GM18907 (cell line): ENCODE measurements around the gene DPH1.
A peak's percentile ranks its signal among the peaks of the same experiment; 100 is the strongest.
"Not testable (repeated sequence)": the region's sequence is repeated elsewhere in the genome, so short reads cannot be mapped to it uniquely, and the experiment has no call there.

Experiments used
- ATAC-seq: cut with Tn5 transposase; IDR thresholded peaks from one replicate; pipeline ENCODE4 v1.9.1; 2021; ENCODE audit warnings: mild to moderate bottlenecking, moderate library complexity; ENCODE audit not compliant: unreplicated experiment

The DPH1 gene

DNA sequence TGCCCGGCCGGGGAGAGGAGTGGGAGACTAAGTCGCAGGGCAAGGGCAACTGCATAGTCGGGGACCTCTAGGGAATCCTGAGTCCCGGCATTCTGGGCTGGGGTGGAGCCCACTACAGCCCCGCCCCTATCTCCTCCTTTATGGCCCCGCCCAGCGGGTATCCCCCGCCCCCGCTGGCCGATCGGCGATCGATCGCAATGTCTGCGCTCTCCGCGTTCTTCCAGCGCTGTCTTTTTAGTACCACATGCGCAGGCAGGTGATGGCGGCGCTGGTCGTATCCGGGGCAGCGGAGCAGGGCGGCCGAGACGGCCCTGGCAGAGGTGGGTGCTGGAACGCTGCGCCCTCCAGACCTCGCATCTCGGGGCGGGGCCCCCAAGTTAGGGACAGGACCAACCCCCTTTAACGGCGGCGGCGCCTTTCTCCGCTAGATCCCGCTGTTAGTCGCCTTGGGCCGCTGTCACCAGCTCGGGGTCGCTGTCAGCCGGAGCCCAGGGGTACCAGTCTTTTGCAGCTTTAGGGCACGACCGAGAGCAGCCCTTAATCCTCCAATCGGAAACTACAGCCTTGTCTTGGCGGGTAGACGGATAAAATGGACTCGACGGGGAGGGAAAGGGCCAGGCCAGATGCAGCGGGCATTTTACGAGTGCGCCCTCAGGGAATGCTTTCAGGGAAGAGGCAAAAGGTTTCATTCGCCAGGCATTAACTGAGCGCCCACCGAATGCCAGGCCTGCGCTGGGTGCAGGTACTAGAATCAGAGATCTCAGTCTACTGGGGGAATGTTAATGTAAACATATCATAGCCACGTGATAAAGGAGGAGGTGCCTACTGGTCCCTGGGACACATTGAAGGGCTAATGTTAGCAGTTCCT, at the start of gene DPH1:
Gene DPH1 (plus strand): TSS at position 243 of the 868 bp plus-strand sequence. CDS start 17 bp downstream, at position 260.
- ATAC-seq, result peak; percentile 63

- ATAC-seq, result no peak
These were observed 49.2 kb upstream of the DPH1 start for GRCh38 chr17:1980665-1981250.

GRCh38 chr17:1982793-1983366, 47.1 kb upstream of the DPH1 start:
- ATAC-seq, result not testable (repeated sequence)

GRCh38 chr17:1985093-1985492, 44.9 kb upstream of the DPH1 start:
- ATAC-seq, result no peak

GRCh38 chr17:1985686-1986085, 44.3 kb upstream of the DPH1 start:
- no peak for ATAC-seq

- no peak for ATAC-seq
These were observed 43.0 kb upstream of the DPH1 start for GRCh38 chr17:1986783-1987451.

DNA sequence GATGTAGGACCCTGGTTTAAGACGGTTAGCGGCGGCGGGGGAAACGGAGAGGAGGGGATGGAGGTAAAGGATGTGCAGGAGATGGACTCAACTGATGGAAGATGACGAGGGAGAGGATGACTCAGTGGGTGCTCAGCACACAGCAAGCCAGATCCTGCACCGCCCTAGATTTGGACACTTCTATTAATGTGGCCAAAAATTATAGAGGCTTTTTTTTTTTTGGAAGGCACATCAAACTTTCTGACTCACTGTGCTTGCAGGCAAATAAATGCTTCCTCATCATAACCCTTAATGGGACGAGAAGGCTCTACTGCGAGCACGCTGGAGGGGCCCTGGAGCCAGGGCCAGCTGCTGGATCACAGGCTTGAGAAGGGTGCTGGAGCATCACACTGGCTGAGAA, 40.8 kb upstream of the DPH1 start:
- no peak for ATAC-seq

GRCh38 chr17:1992541-1992940, 37.4 kb upstream of the DPH1 start:
- ATAC-seq, result no peak

GRCh38 chr17:1994707-1995106, 35.2 kb upstream of the DPH1 start:
- no peak for ATAC-seq

DNA sequence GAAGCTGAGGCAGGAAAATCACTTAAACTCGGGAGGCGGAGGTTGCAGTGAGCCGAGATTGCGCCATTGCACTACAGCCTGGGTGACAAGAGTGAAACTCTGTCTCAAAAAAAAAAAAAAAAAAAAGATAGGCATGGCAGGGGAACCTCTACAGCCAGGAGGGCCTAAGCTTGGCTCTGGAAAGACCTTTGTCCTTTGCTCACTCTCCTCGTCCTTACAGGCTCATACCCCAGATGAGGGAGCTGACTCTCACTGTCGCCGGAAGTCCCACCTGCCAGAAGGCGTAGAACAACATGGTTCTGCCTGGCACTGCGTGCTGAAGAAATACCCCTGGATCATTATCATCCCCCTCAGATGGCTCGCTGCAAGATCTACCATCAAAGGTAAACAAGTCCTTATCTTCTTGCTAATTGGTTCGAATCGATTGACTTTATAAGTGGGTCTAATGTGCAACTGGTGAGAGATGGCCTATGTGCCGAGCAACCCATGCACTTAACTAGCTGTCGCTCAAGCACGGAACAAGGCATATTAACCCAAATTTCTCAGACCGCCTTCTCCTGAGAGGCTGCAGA, 34.5 kb upstream of the DPH1 start:
- ATAC-seq, result no peak

- ATAC-seq, result no peak
These were observed 33.8 kb upstream of the DPH1 start for GRCh38 chr17:1995907-1996799.

DNA sequence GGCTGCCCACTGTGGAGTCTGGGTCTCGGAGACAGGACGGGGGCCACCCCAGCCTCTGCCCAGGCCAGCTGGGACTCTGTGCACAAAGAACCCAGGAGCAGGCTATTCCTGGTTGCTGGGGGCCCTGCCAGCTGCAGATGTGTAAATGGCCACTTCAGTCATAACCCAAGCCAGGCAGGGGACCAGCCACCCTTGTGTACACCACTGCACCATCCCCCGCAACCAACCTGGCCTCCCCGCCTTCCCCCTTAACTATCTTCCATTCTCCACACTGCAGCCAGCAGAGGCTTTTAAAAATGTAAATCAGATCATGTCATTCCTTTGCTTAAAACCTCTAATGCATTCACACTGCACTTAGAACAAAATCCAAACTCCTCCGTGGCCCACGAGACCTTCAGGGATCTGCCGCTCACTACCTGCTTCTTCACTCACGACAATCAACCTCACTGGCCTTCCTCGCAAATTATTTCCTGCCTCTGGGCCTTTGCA, 33.1 kb upstream of the DPH1 start:
- no peak for ATAC-seq

GRCh38 chr17:1997289-1997926, 32.5 kb upstream of the DPH1 start:
- ATAC-seq, result no peak

DNA sequence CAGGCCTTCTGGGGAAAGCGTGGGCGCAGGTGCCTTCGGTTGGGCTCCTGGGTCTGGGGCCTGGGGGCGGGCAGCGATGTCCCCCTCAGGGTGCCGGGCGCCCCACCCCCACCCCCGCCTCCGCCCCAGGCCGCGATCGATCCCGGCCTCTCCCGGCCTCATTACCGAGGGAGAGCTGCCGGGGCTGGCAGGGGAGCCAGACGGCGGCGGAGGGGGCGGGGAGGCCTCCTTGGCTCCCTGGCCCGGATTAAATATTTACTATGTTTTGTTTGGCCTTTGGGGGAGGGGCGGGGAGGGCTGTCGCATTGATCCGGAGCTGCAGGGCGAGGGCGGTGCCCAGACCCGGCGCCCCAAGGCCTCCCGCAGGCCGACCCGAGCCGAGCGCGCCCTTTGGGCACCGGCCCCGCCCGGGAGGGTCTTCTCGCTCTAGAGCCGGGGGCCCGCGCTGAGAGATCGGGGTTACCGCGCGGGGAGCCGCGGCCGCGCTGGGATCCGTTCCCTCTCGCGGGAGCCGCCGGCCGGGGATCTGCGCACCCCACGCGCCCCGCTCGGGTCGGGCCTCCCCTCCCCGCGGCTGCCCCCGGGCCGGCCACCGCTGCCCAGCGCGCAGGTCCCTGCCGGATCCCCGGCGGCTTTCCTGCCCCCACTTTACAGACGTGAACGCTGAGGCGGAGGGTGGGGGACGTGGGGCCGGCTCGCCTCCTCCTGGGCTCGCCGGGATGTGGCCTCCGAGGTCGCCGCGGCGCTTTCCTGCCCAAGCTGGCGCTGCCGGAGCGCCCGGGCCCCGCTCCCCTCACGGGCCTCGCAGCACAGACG, 31.8 kb upstream of the DPH1 start:
- no peak for ATAC-seq

DNA sequence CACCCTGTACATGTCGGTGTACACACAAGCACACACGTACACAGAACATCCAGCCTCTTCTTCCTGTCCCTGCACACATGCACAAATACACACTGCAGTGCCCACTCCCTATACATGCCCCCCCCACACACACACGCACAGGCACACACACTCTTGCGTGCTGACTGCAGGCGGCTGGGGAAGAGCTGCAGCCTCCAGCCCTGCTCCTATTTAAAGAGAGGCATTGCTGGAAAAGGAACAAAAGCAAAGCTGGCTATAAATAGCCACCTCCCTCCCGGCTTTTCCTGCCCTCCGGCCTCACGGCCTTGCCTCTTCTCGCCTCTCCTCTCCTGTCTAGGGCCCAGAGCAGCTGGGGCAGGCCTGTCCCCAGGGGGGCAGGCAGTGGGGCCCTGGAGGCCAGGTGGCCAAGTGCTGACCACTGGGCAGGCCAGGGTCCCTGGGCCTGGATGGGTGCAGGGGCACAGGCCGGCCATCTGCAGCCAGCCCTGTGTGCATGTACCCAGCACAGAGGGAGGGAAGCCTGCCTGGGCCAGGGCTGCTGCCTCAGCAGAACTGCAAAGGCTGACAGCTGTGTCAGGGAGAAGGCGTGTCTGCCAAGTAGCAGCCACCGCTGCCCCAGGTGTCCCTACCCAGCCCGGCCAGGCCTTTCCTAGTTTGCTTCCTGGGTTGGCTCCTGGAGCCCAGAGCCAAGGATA, 30.2 kb upstream of the DPH1 start:
- no peak for ATAC-seq

GRCh38 chr17:2002767-2003329, 27.1 kb upstream of the DPH1 start:
- ATAC-seq, result no peak

- no peak for ATAC-seq
These were observed 26.4 kb upstream of the DPH1 start for GRCh38 chr17:2003525-2003924.

DNA sequence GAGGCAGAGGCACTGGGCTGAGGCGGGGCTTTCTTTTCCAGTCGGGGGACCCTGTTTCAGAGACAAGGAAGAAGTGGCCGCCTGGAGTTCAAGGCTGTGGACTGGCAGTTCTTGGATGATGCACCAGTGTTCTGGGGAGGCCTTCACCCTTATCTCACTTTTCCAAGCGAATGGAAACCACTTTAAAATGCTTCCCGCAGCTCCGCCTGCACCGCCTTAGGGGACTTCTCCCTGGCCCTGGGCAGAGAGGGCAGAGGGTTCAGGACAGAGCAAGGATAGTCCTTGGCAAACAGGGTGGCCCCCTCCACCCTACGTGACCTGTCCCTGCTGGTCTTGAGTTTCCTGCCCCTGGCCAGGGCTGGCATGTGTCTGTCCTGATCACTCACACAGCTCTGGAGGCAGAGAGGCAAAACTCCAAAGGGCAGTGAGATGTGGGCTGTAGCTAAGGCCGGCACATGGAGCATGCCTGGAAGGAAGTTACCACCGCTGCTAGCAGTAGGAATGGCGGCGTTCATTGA, 25.5 kb upstream of the DPH1 start:
- no peak for ATAC-seq
